Measurements from ENCODE around the gene MUC5AC.

The MUC5AC gene

DNA sequence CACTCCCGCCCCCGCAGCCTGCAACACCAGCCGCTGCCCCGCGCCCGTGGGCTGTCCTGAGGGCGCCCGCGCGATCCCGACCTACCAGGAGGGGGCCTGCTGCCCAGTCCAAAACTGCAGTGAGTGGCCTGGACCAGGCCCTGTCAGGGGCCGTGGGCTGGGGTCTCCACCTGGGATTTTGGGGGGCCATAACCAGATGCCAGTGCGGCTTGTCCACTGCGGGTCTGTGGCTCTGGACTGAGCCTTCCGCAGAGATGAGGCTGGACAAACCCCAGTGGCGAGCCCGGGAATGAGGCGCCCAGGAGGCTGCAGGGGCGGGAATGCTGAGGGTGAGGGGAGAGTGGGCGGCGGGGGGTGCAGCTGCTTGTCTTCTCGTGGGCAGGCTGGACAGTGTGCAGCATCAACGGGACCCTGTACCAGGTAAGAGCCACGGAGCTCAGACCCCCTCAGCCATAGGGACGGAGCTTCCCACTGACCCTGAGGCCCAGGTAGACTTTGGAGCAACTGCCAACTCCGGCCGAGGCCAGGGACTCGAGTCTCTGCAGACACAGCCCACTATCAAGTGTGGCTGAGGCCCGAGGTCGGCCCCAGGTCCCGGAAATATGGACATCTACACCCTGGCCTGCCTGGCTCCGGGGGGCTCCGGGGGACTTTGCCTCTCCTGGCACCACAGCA is 40.3 kb downstream of the MUC5AC start:
- DNase-seq: no peak

DNA sequence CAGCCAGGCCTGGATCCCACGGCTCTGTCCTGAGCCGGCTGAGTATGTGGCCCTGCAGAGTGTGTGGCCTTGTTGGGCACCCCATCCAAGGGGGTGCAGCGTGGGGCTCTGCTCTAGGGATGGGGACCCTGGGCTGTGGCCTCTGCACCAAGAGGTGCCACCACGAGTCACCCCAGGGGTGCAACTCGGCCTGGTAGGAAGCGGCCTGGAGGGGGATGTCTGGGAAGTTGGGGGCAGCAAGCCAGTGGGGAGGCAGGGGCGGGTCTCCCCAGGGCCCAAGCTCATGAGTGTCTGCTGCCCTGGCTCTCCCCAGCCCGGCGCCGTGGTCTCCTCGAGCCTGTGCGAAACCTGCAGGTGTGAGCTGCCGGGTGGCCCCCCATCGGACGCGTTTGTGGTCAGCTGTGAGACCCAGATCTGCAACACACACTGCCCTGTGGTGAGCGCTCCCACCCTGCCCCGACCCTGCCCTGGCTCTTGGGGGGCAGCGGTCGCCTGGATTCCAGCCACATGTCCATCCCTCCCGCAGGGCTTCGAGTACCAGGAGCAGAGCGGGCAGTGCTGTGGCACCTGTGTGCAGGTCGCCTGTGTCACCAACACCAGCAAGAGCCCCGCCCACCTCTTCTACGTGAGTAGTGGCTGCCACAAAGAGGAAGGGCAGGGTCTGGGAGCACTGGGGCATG is 40.9 kb downstream of the MUC5AC start:
- no peak for DNase-seq

DNA sequence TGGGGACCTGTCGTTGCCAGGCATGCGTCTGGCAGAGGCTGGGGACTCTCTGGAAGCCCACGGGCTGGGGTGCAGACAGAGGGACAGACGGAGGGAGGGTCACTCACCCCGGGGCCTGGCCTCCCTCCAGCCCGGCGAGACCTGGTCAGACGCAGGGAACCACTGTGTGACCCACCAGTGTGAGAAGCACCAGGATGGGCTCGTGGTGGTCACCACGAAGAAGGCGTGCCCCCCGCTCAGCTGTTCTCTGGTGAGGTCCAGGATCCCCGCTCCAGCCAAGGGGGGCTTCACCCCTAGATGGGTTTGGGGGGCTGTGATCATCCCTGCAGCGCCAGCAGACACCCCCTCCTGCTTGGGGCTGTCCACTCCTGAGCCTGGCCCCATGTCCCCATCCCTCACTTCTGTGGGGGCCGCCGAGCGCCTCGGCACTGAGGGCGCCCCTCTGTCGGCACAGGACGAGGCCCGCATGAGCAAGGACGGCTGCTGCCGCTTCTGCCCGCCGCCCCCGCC is 41.5 kb downstream of the MUC5AC start:
- DNase-seq: no peak

GRCh38 chr11:1199751-1200610 is 42.2 kb downstream of the MUC5AC start:
- no peak for DNase-seq

- no peak for DNase-seq
Observed at GRCh38 chr11:1200611-1201191, 42.9 kb downstream of the MUC5AC start.

GRCh38 chr11:1201395-1202153 is 43.8 kb downstream of the MUC5AC start:
- no peak for DNase-seq

GRCh38 chr11:1202154-1202775 is 44.5 kb downstream of the MUC5AC start:
- no peak for DNase-seq

DNA sequence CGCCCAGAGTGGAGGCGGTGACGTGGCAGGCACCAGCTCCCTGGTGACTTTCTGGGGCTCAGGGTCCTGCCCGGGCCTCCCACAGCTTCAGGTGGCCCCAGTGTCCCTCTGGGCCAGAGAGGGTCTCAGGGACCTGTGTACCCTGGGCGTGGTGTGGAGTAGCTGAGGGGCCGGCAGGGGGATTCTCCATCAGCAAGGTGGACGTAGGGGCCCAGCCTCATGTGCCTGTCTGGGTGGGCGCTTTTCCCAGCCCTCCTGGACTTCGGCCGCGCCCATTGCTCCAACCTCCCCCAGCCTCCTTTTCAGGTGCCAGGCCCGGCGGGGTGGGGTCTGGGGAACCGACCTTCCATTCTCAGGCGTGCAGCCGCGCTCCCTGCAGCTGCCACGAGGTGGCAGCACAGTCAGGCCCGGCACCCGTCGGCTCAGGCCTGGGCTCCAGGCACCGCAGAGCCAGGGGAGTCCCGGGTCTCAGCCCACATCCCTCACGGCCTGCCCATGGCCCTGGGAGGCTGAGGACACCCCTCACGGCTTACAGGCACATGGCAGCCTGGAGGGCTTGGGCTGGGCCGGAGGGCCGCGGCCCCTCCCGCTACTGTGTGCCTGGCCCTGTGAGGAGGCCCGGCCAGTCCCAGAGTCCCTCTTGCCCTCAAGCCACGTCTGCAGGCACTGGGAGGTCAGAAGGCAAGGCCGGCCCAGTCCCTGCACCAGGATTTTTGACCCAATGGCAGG is 45.2 kb downstream of the MUC5AC start:
- DNase-seq: peak; percentile 43 to 54 (median 48)

DNA sequence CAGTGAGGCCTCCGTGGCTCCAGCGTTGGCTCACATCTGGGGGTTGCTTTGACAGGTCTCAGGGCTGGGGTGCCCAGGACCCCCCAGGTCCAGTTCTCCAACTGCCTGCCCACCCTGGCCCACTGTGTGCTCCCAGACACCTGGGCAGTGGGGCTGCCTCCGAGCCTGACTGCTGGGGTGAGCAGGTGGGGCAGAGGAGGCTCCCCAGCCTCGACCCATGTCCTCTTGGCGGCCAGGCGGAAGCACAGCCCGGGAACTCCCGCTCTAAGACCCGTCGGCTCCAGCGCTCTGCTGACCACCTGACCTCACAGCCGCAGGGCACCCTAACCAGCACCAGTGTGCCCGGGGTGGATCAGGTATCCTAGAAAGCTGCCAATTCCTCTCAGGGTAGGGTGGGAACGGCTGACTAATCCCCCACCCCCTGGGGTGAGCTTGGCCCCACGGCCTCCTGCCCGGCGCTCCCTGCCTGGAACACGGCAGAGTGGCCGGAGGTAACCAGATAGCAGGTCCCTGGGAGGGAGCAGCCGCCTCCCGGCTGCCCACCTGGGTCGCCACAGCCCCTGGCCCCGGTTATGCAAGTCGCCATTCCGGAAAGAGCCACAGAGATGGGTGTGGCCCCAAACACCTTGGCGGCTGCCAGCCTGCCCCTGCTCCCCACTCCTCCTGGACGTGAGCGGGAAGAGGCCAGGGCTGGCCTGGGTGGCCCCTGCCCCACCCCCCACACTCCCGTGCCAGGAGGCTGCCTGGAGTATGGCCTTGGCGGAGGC is 45.9 kb downstream of the MUC5AC start:
- DNase-seq: no peak

DNA sequence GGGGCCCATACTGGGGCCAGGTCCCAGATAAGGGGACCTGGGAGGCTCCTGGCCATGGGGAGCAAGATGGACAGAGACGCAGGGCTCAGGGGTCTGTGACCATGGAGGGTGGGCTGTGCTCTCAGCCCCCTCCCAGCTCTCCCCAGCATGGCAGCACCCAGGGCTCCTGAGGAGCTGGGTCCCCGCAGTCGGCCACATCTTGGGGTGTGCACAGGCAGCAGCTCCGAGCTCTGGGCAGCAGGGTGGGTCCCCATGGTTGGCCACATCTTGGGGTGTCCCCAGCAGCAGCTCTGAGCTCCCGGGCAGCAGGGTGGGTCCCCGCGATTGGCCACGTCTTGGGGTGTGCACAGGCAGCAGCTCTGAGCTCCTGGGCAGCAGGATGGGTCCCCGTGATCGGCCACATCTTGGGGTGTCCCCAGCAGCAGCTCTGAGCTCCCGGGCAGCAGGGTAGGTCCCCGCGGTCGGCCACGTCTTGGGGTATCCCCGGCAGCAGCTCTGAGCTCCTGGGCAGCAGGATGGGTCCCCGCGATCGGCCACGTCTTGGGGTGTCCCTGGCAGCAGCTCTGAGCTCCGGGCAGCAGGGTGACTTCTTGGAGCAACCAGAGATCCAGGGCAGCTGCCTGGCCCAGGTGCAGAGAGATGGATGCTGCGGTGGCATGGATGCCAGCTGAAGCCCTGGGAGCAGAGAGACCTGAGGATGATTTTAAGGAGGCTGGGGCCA is 46.8 kb downstream of the MUC5AC start:
- no peak for DNase-seq

GRCh38 chr11:1205121-1205986 is 47.6 kb downstream of the MUC5AC start:
- no peak for DNase-seq

GRCh38 chr11:1205987-1206331 is 48.2 kb downstream of the MUC5AC start:
- no peak for DNase-seq

- no peak for DNase-seq
Observed at GRCh38 chr11:1206391-1207271, 48.9 kb downstream of the MUC5AC start.

DNA sequence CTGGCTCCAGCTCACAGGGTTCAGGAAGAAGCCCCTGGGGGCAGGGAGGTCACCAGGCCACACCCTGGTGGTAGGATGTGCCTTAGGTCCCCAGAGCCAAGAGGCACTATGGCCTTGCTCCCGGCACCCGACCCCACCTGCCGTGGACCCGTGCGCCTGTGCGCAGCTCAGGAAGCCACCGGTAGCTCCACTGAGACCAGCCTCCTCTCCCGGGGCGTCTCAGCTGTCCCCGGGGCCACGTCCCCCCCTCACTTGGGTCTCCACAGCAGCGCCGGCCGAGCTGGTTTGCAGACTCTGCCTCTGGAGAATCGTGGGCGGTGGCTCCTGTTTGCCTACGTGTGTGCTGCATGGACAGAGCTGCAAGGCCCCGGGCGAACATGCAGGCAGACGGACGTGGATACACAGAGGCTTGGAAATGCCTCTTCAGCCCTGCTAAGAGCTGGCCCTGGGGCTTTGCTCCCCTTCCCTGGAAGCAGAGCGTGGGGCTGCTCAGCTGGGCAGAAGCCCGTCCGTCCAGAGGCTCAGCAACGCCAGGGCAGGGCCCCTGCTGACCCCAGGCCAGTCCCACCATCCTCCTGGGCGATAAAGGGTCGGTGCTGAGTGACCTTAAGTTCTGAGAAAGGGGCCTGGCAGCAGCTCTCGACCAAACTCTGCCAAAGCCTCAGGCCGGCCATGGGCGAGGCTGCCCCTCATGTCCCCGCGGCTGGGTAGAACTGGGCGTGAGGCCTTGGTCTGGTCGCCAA is 49.8 kb downstream of the MUC5AC start:
- DNase-seq: no peak

DNA sequence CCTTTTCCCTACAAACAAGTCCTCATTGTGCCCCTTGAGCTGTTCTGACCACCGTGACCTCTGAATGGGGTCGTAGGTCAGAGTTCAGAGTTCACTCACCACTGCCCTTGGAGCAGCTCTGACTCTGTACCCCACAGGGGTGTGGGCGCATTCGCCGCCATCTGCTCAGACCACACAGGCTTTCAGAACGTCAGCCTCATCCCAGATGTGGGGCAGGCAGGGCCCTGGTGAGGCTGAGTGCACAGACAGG is 50.3 kb downstream of the MUC5AC start:
- no peak for DNase-seq

DNA sequence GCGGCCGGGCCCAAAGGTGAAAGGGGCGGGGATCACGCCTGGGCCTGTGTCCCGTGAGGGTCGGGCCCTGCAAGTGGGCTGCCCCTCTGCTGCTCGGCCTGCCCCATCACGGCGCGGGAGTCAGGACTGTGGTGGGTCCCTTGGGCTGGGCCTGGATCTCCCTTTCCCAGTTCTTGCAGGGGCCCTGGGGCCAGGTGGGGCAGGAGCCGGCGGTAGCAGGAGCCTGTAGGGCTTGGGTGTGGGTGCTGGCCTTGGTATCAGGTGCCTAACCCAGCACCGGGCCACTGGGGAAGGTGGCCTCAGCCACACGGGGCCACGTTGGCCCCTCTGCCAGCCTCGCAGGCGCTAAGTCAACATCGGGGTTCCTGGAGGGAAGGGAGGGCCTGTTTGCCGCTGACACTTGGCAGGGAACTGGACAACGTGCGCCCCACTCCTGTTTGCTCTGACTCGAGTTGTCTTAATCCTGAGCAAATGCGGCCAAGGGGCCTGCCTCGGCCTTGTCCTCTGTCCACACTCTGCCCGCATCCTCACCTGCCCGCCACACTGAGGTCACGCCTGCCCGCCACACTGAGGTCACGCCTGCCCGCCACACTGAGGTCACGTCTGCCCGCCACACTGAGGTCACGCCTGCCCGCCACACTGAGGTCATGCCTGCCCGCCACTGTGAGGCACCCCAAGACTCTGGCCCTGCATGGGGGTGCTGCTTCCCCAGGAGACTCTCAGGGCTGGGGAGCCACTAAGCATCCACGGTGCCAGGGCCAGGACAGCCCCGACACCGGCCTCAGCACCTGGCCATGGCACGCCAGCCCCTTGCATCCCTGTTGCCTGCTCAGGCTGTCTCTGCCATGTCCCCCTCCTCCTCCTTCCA is 50.9 kb downstream of the MUC5AC start:
- no peak for DNase-seq
